ENCODE results near the gene GYG1.

GYG1 gene

GRCh38 chr3:149016669-149017541, 25.6 kb downstream of the GYG1 start:
- no peak for DNase-seq (ENCODE audit: low read depth)

GRCh38 chr3:149018247-149018646, 26.9 kb downstream of the GYG1 start:
- DNase-seq (ENCODE audit: low read depth): no peak

DNA sequence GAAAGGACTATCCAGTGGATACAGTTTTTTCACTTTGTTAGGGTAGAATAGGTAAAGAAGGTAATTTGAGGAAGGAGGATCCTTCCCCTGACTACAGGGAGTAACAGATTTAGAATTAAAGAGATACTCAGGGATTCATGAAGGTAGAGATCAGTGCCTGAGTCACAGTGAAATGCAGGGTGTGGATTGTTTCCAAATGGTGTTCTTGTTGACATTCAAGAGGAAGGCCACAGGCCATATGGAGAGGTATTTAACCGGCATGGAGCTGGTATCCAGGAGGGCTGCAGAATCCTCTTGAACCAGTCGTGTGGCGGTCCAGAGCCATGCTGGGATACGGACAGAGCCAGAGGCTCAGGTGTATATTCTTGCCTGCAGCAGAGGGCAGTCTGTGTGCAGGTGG, 28.2 kb downstream of the GYG1 start:
- no peak for DNase-seq (ENCODE audit: low read depth)

DNA sequence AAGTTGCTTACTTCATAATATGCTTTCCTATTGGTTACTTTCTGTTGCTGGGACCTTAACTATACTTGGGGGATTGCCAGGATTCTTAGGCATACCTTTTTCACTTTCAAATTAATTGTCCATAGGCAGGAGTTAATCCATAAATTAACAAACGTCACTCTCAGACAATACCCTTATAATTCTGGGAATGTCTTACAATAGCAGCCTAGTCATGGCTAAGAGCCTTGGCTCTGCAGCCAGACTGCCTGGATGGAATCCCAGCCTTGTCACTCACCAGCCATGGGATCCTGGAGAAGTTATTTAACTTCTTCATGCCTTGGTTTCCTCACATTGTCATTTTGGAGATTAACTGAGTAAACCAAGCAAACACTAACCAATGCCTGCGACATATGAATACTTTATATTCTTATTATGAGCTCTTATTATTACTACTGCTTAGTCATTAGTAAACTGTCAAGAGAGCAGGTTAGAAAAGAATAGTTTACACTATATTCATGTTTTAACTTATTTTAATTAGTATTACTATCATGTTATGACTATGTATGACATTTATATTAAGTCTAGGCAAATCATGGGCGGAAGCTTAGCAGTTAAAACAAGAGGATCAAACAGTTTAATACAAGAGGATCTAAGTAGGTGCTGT, 29.0 kb downstream of the GYG1 start:
- no peak for DNase-seq (ENCODE audit: low read depth)

- no peak for DNase-seq (ENCODE audit: low read depth)
These were observed 29.5 kb downstream of the GYG1 start for GRCh38 chr3:149020839-149021252.

- no peak for DNase-seq (ENCODE audit: low read depth)
These were observed 30.5 kb downstream of the GYG1 start for GRCh38 chr3:149021830-149022229.

DNA sequence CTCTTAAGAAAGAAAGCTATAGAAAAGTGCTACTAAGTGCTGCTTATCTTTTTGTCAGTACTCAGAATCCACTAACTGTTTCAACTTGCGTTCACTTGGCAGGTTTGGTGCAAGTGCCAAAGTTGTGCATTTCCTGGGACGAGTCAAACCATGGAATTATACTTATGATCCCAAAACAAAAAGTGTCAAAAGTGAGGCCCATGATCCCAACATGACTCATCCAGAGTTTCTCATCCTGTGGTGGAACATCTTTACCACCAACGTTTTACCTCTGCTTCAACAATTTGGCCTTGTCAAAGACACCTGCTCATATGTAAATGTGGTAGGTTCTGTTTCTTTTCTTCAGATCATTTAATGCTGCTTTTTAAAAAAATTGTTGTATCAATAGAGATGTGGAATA, 32.6 kb downstream of the GYG1 start:
- DNase-seq (ENCODE audit: low read depth): no peak

- no peak for DNase-seq (ENCODE audit: low read depth)
These were observed 35.4 kb downstream of the GYG1 start for GRCh38 chr3:149026718-149027117.

DNA sequence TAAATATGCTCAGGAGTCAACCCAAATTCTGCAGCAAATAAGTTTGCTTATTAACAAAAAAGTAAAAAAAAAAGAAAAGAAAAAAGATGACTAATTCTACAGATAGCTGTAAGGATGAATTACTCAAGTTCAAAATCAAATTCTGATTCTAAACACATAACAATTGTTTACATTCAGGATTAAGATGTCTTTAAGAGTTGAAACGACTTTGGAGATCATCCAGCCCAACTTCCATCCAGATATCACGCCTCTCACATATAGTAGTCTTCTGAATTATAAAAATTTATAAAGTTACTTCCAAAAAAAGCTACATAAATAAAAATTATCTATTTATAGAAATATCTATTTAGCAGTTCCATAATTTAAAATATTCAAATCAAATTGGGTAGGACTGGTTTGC, 39.8 kb downstream of the GYG1 start:
- no peak for DNase-seq (ENCODE audit: low read depth)

GRCh38 chr3:149037684-149038083, 46.3 kb downstream of the GYG1 start:
- DNase-seq (ENCODE audit: low read depth): no peak

DNA sequence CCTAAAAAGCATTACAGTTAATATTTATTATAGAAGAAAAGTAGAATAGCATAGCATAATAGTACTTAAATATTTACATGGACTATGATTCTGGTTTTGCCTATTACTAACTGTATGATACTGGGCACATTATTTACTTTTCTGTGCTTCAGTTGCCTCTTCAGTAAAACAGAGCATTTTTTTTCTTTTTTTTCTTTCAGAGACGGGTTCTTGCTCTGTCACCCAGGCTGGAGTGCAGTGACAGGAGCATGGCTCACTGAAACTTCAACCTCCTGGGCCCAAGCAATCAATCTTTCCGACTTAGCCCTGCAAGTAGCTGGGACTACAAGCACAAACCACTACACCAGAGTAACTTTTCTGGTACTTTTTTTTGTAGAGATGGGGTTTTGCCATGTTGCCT, 47.0 kb downstream of the GYG1 start:
- DNase-seq (ENCODE audit: low read depth): no peak

DNA sequence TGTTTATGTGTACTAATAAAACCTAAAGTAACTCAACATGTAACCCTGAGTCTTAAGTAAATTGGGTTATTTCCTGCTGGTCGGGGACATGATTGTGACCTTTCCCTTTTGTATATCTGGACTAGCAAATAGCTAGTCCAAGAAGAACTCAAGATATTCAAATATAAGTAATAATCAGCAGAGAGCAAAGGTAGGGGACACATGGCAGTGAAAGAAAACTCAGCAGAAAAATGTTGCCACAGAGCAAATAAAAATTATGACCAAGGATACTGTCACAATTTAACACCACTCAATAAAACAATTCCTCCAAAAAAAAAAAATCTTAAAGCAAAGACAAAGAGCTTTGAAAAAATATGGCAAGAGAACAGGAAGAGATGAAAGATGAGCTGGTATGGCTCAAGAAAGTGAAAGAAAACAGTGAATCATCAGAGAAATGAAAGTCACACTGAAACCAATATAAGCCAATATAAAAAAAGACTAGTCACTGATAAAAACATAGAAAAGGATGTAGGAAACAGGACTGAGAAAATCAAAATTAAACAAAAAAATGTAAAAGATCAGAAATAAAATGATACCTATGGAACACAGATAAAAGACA, 51.5 kb downstream of the GYG1 start:
- DNase-seq (ENCODE audit: low read depth): no peak

GRCh38 chr3:149044339-149045083, 53.2 kb downstream of the GYG1 start:
- no peak for DNase-seq (ENCODE audit: low read depth)

- no peak for DNase-seq (ENCODE audit: low read depth)
These were observed 64.2 kb downstream of the GYG1 start for GRCh38 chr3:149055575-149055974.

- DNase-seq (ENCODE audit: low read depth): no peak
These were observed 66.9 kb downstream of the GYG1 start for GRCh38 chr3:149058198-149058597.

DNA sequence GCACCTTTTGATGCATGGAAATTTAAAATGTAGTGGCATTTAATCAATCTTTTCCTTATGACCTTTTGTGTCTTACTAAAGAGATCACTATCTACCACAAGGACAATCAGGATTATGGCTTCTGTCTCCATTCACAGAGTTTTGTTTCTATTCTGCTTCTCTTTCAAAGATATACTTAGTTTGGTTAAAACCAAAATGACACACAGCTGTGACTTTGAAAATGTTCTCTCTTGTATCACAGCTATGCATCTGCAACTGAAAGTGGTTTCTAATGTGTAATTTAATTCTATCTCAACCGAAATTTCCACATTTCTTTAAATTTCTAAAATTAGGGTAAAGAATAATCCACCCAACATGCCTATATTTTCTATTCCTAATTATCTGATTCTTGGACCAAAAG, 67.3 kb downstream of the GYG1 start:
- DNase-seq (ENCODE audit: low read depth): no peak

- no peak for DNase-seq (ENCODE audit: low read depth)
These were observed 70.4 kb downstream of the GYG1 start for GRCh38 chr3:149061776-149062175.

DNA sequence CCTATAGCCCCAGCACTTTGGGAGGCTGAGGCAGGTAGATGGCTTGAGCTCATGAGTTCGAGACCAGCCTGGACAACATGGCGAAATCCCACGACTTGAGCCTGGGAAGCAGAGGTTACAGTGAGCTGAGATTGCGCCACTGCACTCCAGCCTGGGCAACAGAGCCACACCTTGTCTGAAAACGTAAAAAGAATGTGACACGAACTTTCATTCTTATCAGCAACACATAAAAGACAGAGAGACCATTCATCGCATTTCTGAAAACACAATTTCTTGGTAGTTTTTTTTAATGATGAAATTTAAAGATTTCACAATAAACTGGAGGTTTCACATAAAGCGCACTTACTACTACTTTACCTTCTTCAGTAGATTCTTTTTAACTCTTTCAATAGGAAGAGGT, 76.5 kb downstream of the GYG1 start:
- no peak for DNase-seq (ENCODE audit: low read depth)
